ENCODE data around the gene FAM210B. TPM values are rescaled to one million over a fixed set of nuclear protein-coding genes. Genes with fewer than 3 reads are reported as not detected.

The FAM210B gene
- total RNA-seq, 6 donors from 2014 or later = 15.0 to 41.2 (median 31.6) TPM

- Histone ChIP-seq H3K9me3 (no peaks in the 10 kb centered on the region), H3K4me3 (no peak overlapping the region), H3K27ac (no peak overlapping the region), H3K27me3 (no peaks in the 10 kb centered on the region), H3K36me3 (peaks cover 0 to 9% (median 2%) of the 10 kb centered on the region in 4 donors), H3K4me1 (no peaks in the 10 kb centered on the region)
- DNase-seq = peak in 1 of 2 donors; percentile 32
- no peak for TF ChIP-seq EP300 (IDR thresholded peaks at IDR 0.05)
- TF ChIP-seq CTCF (IDR thresholded peaks at IDR 0.05) = no peak
- TF ChIP-seq POLR2A (IDR thresholded peaks at IDR 0.05) = no peak
- TF ChIP-seq POLR2AphosphoS5 (IDR thresholded peaks at IDR 0.05) = peak in 1 of 2 donors; percentile 46
- peak; percentile 55 to 63 for ATAC-seq (ENCODE audit: low FRiP score in 2 of 2)
- 20 to 62% methylated on average over 1 of the region's 1 CpG for WGBS, 2 donors
Observed at GRCh38 chr20:56373942-56374341, 15.2 kb downstream of the FAM210B start.

DNA sequence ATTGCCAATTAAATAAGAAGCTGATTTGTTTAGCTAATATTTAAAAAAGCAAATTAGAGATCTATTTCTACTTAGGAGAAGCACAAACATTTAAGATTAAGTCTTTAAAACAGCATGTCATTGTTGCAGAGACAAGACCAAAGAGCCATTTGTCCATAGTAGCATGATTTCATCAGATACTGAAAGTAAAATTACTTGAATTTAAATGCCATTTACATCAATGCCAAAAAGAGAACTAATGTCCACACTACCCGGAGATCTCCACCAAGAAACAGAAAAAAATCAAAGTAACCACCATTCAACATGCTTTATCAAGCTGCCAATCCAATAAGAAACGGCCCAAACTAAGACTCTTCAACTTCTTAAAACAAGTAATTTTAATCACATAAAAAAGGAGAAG, 17.6 kb downstream of the FAM210B start:
- no peak overlapping the region for H3K4me3 ChIP-seq
- no peaks in the 10 kb centered on the region for H3K27me3 ChIP-seq
- no peak overlapping the region for H3K27ac ChIP-seq
- no peaks in the 10 kb centered on the region for H3K9me3 ChIP-seq
- H3K36me3 ChIP-seq = no peaks in the 10 kb centered on the region
- no peak for DNase-seq
- TF ChIP-seq POLR2AphosphoS5 (IDR thresholded peaks at IDR 0.05) (no peak), CTCF (IDR thresholded peaks at IDR 0.05) (no peak), POLR2A (IDR thresholded peaks at IDR 0.05) (no peak), EP300 (IDR thresholded peaks at IDR 0.05) (no peak)
- 65 to 69% methylated on average over 2 of the region's 2 CpGs for WGBS, 2 donors
- no peak for ATAC-seq (ENCODE audit: low FRiP score in 2 of 2)
- H3K4me1 ChIP-seq = peaks cover 0 to 6% (median 0%) of the 10 kb centered on the region in 4 donors

DNA sequence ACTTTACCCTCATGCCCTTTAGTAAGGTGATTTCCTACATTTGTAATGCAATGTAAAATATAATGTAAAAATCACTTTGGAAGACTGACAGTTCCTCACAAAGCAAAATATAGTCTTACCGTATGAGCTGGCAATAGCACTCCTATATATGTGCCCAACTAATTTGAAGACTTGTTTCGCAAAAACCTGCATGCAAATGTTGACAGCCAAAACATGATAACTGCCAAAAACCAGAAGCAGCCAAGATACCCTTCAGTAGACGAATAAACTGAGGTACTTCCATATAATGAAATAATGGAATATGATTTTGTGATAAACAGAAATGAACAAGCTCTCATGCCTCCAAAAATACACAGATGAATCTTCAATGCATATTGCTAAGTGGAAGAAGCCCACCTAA, 19.6 kb downstream of the FAM210B start:
- Histone ChIP-seq H3K4me3 (no peak overlapping the region), H3K4me1 (peaks cover 0 to 6% (median 0%) of the 10 kb centered on the region in 4 donors), H3K27ac (no peak overlapping the region), H3K9me3 (no peaks in the 10 kb centered on the region), H3K36me3 (no peaks in the 10 kb centered on the region), H3K27me3 (no peaks in the 10 kb centered on the region)
- no peak for TF ChIP-seq CTCF (IDR thresholded peaks at IDR 0.05)
- no peak for TF ChIP-seq POLR2AphosphoS5 (IDR thresholded peaks at IDR 0.05)
- TF ChIP-seq POLR2A (IDR thresholded peaks at IDR 0.05) = no peak
- 92 to 95% methylated on average over 3 of the region's 3 CpGs for WGBS, 2 donors
- ATAC-seq (ENCODE audit: low FRiP score in 2 of 2) (no peak), DNase-seq (no peak)

- WGBS, 2 donors = 20 to 24% methylated on average over 1 of the region's 1 CpG
- no peaks in the 10 kb centered on the region for H3K27me3 ChIP-seq
- DNase-seq = no peak
- no peak for ATAC-seq (ENCODE audit: low FRiP score in 2 of 2)
- H3K9me3 ChIP-seq = no peaks in the 10 kb centered on the region
- peaks cover 0 to 2% (median 0%) of the 10 kb centered on the region in 4 donors for H3K36me3 ChIP-seq
- H3K4me3 ChIP-seq = no peak overlapping the region
- peaks cover 0 to 6% (median 0%) of the 10 kb centered on the region in 4 donors for H3K4me1 ChIP-seq
- TF ChIP-seq EP300 (IDR thresholded peaks at IDR 0.05) (peak in 1 of 4 donors; percentile 26), POLR2A (IDR thresholded peaks at IDR 0.05) (no peak), POLR2AphosphoS5 (IDR thresholded peaks at IDR 0.05) (no peak)
- no peak overlapping the region for H3K27ac ChIP-seq
Observed at GRCh38 chr20:56380375-56380774, 21.6 kb downstream of the FAM210B start.

DNA sequence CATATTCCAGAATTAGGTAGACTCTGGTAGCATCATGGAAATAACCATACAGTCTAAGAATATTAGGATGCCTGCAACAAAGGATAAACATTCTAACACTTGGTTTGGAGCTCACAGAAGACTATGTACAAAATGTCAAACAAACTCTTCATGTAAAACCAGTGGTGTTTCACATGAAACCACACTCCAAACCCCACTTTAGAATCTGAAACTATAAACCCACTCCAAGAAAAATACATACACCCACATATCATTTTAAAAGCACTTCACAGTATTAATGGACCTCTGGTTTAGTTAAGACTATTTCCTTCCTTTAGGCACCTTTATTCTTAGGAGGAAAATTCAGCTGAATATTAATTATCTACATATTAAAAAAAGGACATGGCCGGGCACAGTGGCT, 22.7 kb downstream of the FAM210B start:
- H3K4me1 ChIP-seq = peaks cover 0 to 6% (median 0%) of the 10 kb centered on the region in 4 donors
- no peaks in the 10 kb centered on the region for H3K27me3 ChIP-seq
- no peak for ATAC-seq (ENCODE audit: low FRiP score in 2 of 2)
- TF ChIP-seq EP300 (IDR thresholded peaks at IDR 0.05) = no peak
- no peak for TF ChIP-seq POLR2A (IDR thresholded peaks at IDR 0.05)
- no peak for TF ChIP-seq POLR2AphosphoS5 (IDR thresholded peaks at IDR 0.05)
- no peak for TF ChIP-seq CTCF (IDR thresholded peaks at IDR 0.05)
- no peak for DNase-seq
- 76 to 90% methylated on average over 1 of the region's 1 CpG for WGBS, 2 donors
- H3K9me3 ChIP-seq = no peaks in the 10 kb centered on the region
- H3K36me3 ChIP-seq = peaks cover 0 to 6% (median 0%) of the 10 kb centered on the region in 4 donors
- no peak overlapping the region for H3K27ac ChIP-seq
- no peak overlapping the region for H3K4me3 ChIP-seq

Measured in upper lobe of left lung (tissue), 6 donors.